Astrocyte (in vitro differentiated cells and primary cell): ENCODE results near the gene DPH2. TPM values are rescaled to one million over a fixed set of nuclear protein-coding genes. Genes with fewer than 3 reads are reported as not detected.

Experiments
- DNase-seq: peaks from one replicate; pipeline ENCODE4 v3.0.0-alpha.2; 2010; ENCODE audit warnings: low read depth
- FAIRE-seq: peaks from 2 replicates; lab custom pipeline; 2011; peaks lifted over from hg19 to GRCh38; lab: Jason Lieb, UNC
- H2AFZ ChIP-seq: 2 replicates; pipeline ENCODE4 v1.6.0; 2012; ENCODE audit warnings: low read depth, low read length, inconsistent platforms
- H3K27ac ChIP-seq: 2 replicates; pipeline ENCODE4 v1.5.1; 2011; ENCODE audit warnings: low read depth, low read length, inconsistent platforms
- H3K27me3 ChIP-seq: 2 replicates; pipeline ENCODE4 v1.6.0; 2011; ENCODE audit warnings: low read length, inconsistent platforms; ENCODE audit not compliant: insufficient read depth
- H3K36me3 ChIP-seq: 2 replicates; pipeline ENCODE4 v1.5.1; 2011; ENCODE audit warnings: low read length, inconsistent platforms; ENCODE audit not compliant: insufficient read depth
- H3K4me1 ChIP-seq: 2 replicates; pipeline ENCODE4 v1.5.1; 2011; ENCODE audit warnings: low read length, inconsistent platforms; ENCODE audit not compliant: insufficient read depth
- H3K4me2 ChIP-seq: 2 replicates; pipeline ENCODE4 v1.6.0; 2012; ENCODE audit warnings: low read length, inconsistent platforms
- H3K4me3 ChIP-seq: 2 replicates; pipeline ENCODE4 v1.5.1; 2011; ENCODE audit warnings: low read depth, mild to moderate bottlenecking, low read length, inconsistent platforms; ENCODE audit not compliant: insufficient read depth
- H3K79me2 ChIP-seq: 2 replicates; pipeline ENCODE4 v1.6.0; 2012; ENCODE audit warnings: mild to moderate bottlenecking, low read length, inconsistent platforms; ENCODE audit not compliant: insufficient read depth
- H3K9ac ChIP-seq: 2 replicates; pipeline ENCODE4 v1.6.0; 2012; ENCODE audit warnings: mild to moderate bottlenecking, low read length, inconsistent platforms
- H3K9me3 ChIP-seq: 2 replicates; pipeline ENCODE4 v1.5.1; 2012; ENCODE audit warnings: low read depth, mild to moderate bottlenecking, low read length, inconsistent platforms; ENCODE audit not compliant: insufficient read depth
- H4K20me1 ChIP-seq: 2 replicates; pipeline ENCODE4 v1.6.0; 2012; ENCODE audit warnings: low read length, inconsistent platforms; ENCODE audit not compliant: insufficient read depth
- H3K27ac Mint-ChIP-seq: one replicate; pipeline ENCODE4 v1.8.0; 2021; ENCODE audit warnings: mild to moderate bottlenecking, mixed read lengths; ENCODE audit not compliant: unreplicated experiment
- H3K27me3 Mint-ChIP-seq: one replicate; pipeline ENCODE4 v1.8.0; 2021; ENCODE audit warnings: low read depth, mixed read lengths; ENCODE audit not compliant: unreplicated experiment
- H3K36me3 Mint-ChIP-seq: one replicate; pipeline ENCODE4 v1.8.0; 2021; ENCODE audit warnings: low read depth, mixed read lengths; ENCODE audit not compliant: unreplicated experiment
- H3K4me1 Mint-ChIP-seq: one replicate; pipeline ENCODE4 v1.8.0; 2021; ENCODE audit warnings: low read depth, mixed read lengths; ENCODE audit not compliant: unreplicated experiment
- H3K4me3 Mint-ChIP-seq: one replicate; pipeline ENCODE4 v1.8.0; 2021; ENCODE audit warnings: mild to moderate bottlenecking, moderate library complexity, mixed read lengths; ENCODE audit not compliant: unreplicated experiment
- H3K9me3 Mint-ChIP-seq: one replicate; pipeline ENCODE4 v1.8.0; 2021; ENCODE audit warnings: mild to moderate bottlenecking, mixed read lengths; ENCODE audit not compliant: unreplicated experiment
- CTCF ChIP-seq: IDR thresholded peaks from 2 replicates; pipeline ENCODE4 v1.5.1; 2011; ENCODE audit warnings: low read depth, mild to moderate bottlenecking, inconsistent platforms, low read length, moderate library complexity; ENCODE audit not compliant: insufficient read depth
- EZH2 ChIP-seq: IDR thresholded peaks from 2 replicates; pipeline ENCODE4 v1.6.1; 2012; ENCODE audit warnings: mild to moderate bottlenecking, low read length, inconsistent platforms; ENCODE audit not compliant: insufficient read depth
- total RNA-seq: library from RNA; stranded (reverse); gene quantifications from 2 replicates; pipeline ENCODE4 v1.2.1, GENCODE V29; 2021

The DPH2 gene
- total RNA-seq, 1 donor from 2014 or later, result 31.6 TPM

- no peak overlapping the region for H3K4me3 ChIP-seq
- Mint-ChIP-seq H3K4me3 (no peak overlapping the region), H3K27ac (no peak overlapping the region), H3K9me3 (peaks cover 5% of the 10 kb centered on the region), H3K27me3 (peaks cover 2% of the 10 kb centered on the region), H3K36me3 (peaks cover 17% of the 10 kb centered on the region), H3K4me1 (peaks cover 23% of the 10 kb centered on the region)
- H4K20me1 ChIP-seq, result peaks cover 5% of the 10 kb centered on the region
- H3K9me3 ChIP-seq, result no peaks in the 10 kb centered on the region
- TF ChIP-seq EZH2 (no peak), CTCF (no peak)
- no peaks in the 10 kb centered on the region for H3K79me2 ChIP-seq
- no peak overlapping the region for H3K4me2 ChIP-seq
- peaks cover 4% of the 10 kb centered on the region for H3K36me3 ChIP-seq
- peaks cover 27% of the 10 kb centered on the region for H3K4me1 ChIP-seq
- FAIRE-seq (no peak), DNase-seq (no peak)
- no peaks in the 10 kb centered on the region for H3K27me3 ChIP-seq
- H2AFZ ChIP-seq, result no peak overlapping the region
- H3K27ac ChIP-seq, result peak overlapping the region; percentile 69
- H3K9ac ChIP-seq, result no peak overlapping the region
These were observed 39.5 kb upstream of the DPH2 start for GRCh38 chr1:43930168-43930948.

DNA sequence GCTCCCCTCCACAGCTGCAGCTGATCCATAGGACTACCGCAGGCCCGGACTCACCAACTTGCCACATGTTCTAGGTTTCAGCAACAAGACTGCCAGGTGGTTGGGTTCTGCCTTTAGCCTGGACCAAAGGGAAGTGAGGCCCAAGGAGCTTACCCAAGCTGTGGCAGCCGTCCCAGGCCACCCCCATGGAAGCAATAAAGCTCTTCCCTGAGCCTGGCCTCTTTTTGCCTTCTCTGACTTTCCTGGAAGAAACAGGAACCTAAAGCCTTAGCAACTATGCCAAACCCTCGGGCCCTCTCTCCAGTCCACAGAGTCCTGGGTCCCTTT is 38.9 kb upstream of the DPH2 start:
- no peak overlapping the region for H2AFZ ChIP-seq
- H3K27ac ChIP-seq, result no peak overlapping the region
- Mint-ChIP-seq H3K9me3 (peaks cover 5% of the 10 kb centered on the region), H3K4me1 (peaks cover 23% of the 10 kb centered on the region), H3K27me3 (peaks cover 2% of the 10 kb centered on the region), H3K4me3 (no peak overlapping the region), H3K36me3 (peaks cover 16% of the 10 kb centered on the region), H3K27ac (no peak overlapping the region)
- peaks cover 27% of the 10 kb centered on the region for H3K4me1 ChIP-seq
- no peaks in the 10 kb centered on the region for H3K27me3 ChIP-seq
- DNase-seq, result no peak
- no peak overlapping the region for H3K4me3 ChIP-seq
- TF ChIP-seq EZH2, result no peak
- TF ChIP-seq CTCF, result no peak
- FAIRE-seq, result no peak
- no peaks in the 10 kb centered on the region for H3K79me2 ChIP-seq
- H3K36me3 ChIP-seq, result peaks cover under 1% of the 10 kb centered on the region
- peaks cover 5% of the 10 kb centered on the region for H4K20me1 ChIP-seq
- no peak overlapping the region for H3K4me2 ChIP-seq
- H3K9me3 ChIP-seq, result no peaks in the 10 kb centered on the region
- no peak overlapping the region for H3K9ac ChIP-seq
